Activated naive CD4-positive, alpha-beta T cell treated with anti-CD3 and anti-CD28 coated beads, Interleukin-2, amount 50 U/mL, for 24 hours (primary cell): ENCODE data around the gene ANKRD10.
"Not testable (repeated sequence)": the region's sequence is repeated elsewhere in the genome, so short reads cannot be mapped to it uniquely, and the experiment has no call there.

Source experiments
- H3K27ac Mint-ChIP-seq: one replicate; pipeline ENCODE4 v1.8.0; 2021; ENCODE audit warnings: mild to moderate bottlenecking, mixed read lengths
- H3K27me3 Mint-ChIP-seq: one replicate; pipeline ENCODE4 v1.8.0; 2021; ENCODE audit warnings: mixed read lengths
- H3K36me3 Mint-ChIP-seq: one replicate; pipeline ENCODE4 v1.8.0; 2021; ENCODE audit warnings: mixed read lengths
- H3K4me1 Mint-ChIP-seq: one replicate; pipeline ENCODE4 v1.8.0; 2021; ENCODE audit warnings: mixed read lengths
- H3K4me3 Mint-ChIP-seq: one replicate; pipeline ENCODE4 v1.8.0; 2021; ENCODE audit warnings: mild to moderate bottlenecking, mixed read lengths
- H3K9me3 Mint-ChIP-seq: one replicate; pipeline ENCODE4 v1.8.0; 2021; ENCODE audit warnings: mixed read lengths

Gene ANKRD10

GRCh38 chr13:110915057-110915873, at the start of gene ANKRD10:
Gene ANKRD10, minus strand, starts transcription at chr13:110915069. Its CDS starts 135 bp downstream, at chr13:110914934.
- H3K4me1 Mint-ChIP-seq: peaks cover 52% of the 10 kb centered on the region
- H3K27me3 Mint-ChIP-seq: no peaks in the 10 kb centered on the region
- peak within 1 kb of the TSS; percentile 97 for H3K27ac Mint-ChIP-seq
- H3K36me3 Mint-ChIP-seq: peaks cover 5% of the 10 kb centered on the region
- H3K9me3 Mint-ChIP-seq: no peaks in the 10 kb centered on the region
- H3K4me3 Mint-ChIP-seq: peak within 1 kb of the TSS; percentile 95

DNA sequence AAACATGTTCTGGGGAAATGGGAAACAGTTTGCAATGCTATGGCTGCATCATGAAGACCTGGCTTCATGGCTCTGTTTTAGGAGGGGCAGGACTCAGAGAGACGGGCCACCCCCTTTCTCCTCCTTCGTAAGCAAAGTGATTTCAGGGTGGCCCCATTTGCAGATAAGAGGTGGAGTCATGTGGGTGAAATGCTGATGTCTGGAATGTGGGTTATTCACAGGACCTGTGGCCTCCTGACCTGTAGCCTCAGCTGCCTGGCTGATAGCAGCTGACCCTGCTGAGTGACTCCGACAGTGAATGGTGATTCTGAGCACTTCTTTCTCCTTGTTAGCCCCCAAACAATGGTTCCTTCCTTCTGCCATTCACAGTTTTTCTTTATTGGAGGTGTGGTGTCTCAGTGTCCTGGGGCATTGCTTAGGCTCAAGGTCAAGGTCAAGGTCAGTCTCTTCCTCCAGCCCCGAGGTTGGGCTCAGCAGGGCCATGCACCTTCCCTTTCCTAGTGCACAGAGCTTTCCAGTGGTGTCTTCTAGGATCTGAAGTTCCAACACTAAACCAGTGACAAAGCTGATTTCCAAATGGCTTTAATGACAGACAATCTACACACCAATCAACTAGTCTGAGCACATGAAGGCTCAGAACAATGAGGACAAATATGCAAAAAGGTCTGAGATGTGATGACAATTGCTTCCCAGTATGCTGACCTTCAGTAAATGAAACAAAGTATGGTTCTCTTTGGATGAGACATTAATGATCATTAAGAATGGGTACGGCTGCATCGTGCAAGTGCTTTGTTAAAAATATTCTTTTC, 49.6 kb upstream of the ANKRD10 start:
- Mint-ChIP-seq H3K4me1 (peaks cover 12% of the 10 kb centered on the region), H3K27me3 (peaks cover 3% of the 10 kb centered on the region), H3K4me3 (peak overlapping the region; percentile 16), H3K9me3 (peaks cover 23% of the 10 kb centered on the region), H3K27ac (peak overlapping the region; percentile 62), H3K36me3 (peaks cover 13% of the 10 kb centered on the region)

- no peak overlapping the region for H3K27ac Mint-ChIP-seq
- peaks cover 13% of the 10 kb centered on the region for H3K36me3 Mint-ChIP-seq
- H3K9me3 Mint-ChIP-seq: peaks cover 23% of the 10 kb centered on the region
- peaks cover 3% of the 10 kb centered on the region for H3K27me3 Mint-ChIP-seq
- H3K4me1 Mint-ChIP-seq: peaks cover 12% of the 10 kb centered on the region
- H3K4me3 Mint-ChIP-seq: no peak overlapping the region
Observed at GRCh38 chr13:110963554-110963970, 48.7 kb upstream of the ANKRD10 start.

DNA sequence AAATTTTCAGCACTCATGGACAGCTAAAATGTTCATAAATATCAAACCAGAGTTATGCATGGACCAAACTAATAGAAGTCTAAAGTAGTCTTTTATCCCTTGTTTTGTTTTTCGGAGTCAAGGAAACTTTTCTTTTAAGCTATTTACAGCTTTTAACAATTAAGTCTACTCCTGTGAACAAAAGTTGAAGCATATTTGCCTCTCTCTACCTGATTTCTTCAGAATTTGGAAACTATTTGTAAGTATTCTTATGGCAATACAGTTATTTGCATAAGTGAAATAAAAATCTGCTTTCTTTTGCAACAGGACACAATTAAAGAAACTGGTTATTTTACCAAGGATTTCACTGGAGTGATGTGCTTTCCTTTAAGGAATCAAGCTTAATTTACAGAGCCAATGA, 47.1 kb upstream of the ANKRD10 start:
- Mint-ChIP-seq H3K4me3 (no peak overlapping the region), H3K4me1 (peaks cover 12% of the 10 kb centered on the region), H3K27me3 (peaks cover 3% of the 10 kb centered on the region), H3K36me3 (peaks cover 13% of the 10 kb centered on the region), H3K9me3 (peaks cover 22% of the 10 kb centered on the region), H3K27ac (no peak overlapping the region)

DNA sequence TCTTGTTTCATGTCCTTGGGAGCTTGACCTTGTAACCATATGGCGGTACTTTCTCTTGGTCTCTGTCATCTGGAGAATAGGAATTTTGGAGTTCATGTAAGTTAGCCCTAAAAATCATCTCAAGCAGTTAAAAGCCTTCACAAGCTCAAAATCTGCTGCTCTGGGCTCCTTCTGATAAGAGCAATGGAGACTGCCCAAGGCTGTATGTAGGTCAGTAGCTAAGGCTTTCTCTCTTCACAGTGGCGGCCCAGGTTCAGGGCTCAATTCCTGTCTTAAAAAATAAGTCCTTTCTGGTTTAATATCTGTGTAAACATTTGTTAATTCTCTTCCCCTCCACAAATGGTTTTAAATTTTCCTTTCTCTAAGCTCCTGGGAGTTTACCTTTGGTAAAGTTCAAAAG, 45.3 kb upstream of the ANKRD10 start:
- peaks cover 17% of the 10 kb centered on the region for H3K9me3 Mint-ChIP-seq
- H3K4me1 Mint-ChIP-seq: peaks cover 8% of the 10 kb centered on the region
- H3K27ac Mint-ChIP-seq: no peak overlapping the region
- H3K4me3 Mint-ChIP-seq: no peak overlapping the region
- H3K27me3 Mint-ChIP-seq: no peaks in the 10 kb centered on the region
- H3K36me3 Mint-ChIP-seq: peaks cover 7% of the 10 kb centered on the region

DNA sequence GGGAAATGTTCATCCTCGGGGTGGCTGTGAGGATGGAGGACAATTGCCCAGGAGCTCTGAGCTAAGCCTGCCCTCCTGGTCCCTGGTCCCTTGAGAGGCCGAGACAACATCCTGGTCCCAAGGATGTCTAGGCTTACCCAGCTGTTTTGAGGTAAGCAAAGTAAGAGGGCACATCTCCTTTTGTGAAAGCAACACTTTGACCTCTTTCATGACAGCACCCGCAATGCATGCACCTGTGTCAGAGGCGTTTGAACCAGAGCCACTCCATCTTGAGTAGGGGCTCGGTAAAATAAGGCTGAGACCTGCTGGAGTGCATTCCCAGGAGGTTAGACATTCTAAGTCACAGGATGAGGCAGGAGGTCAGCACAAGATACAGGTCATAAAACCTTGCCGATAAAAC, 43.1 kb upstream of the ANKRD10 start:
- H3K4me3 Mint-ChIP-seq: no peak overlapping the region
- H3K36me3 Mint-ChIP-seq: peaks cover 2% of the 10 kb centered on the region
- H3K9me3 Mint-ChIP-seq: peaks cover 9% of the 10 kb centered on the region

GRCh38 chr13:110957181-110957884, 42.5 kb upstream of the ANKRD10 start:
- H3K4me3 Mint-ChIP-seq: no peak overlapping the region
- no peaks in the 10 kb centered on the region for H3K27me3 Mint-ChIP-seq

More for the DNA sequence above, 43.1 kb upstream of the ANKRD10 start:
- H3K27me3 Mint-ChIP-seq: no peaks in the 10 kb centered on the region
- H3K27ac Mint-ChIP-seq: no peak overlapping the region
- no peaks in the 10 kb centered on the region for H3K4me1 Mint-ChIP-seq

DNA sequence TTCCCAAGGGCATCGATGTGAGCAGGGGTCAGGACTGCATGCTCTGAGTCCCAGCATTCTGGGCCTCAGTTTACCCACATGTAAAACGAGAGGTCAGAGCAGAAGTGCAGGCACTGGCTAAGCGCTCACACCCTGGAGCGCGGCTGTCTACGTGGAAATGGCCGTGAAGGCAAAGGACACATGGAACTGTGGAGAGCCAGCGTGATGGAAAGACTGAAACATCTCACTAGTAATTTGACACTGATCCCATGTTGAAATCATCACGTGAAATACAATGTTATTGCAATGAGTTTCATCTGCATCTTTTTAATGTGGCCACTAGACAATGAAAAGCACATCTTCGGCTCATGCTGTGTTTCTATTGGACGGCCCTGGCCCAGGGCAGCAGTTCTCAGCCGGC, 41.3 kb upstream of the ANKRD10 start:
- not testable (repeated sequence) for H3K27ac Mint-ChIP-seq, H3K4me3 Mint-ChIP-seq, H3K36me3 Mint-ChIP-seq, H3K27me3 Mint-ChIP-seq, H3K9me3 Mint-ChIP-seq, H3K4me1 Mint-ChIP-seq

More at GRCh38 chr13:110957181-110957884, 42.5 kb upstream of the ANKRD10 start:
- Mint-ChIP-seq H3K9me3 (peaks cover 9% of the 10 kb centered on the region), H3K27ac (no peak overlapping the region), H3K36me3 (peaks cover 1% of the 10 kb centered on the region), H3K4me1 (no peaks in the 10 kb centered on the region)

DNA sequence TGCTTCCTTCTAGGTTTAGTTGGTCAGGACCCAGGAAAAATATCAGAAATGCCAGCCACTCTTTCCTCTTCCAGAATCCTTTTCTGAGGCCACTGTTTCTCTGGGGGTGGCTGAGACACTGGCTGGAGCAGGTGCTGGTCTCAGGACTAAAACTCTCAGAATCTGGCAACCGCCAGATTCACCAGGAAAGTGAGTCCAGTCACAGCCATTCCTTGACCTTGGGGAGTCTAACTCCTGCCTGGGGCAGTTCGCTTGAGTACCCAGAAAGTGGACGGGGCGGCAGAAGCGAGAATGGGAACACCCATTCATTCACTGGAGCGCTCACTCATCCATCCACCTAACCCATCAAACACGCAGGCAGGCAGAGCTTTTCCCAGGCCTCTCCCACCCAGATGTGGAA, 40.7 kb upstream of the ANKRD10 start:
- H3K4me1 Mint-ChIP-seq, H3K36me3 Mint-ChIP-seq, H3K9me3 Mint-ChIP-seq, H3K27me3 Mint-ChIP-seq, H3K27ac Mint-ChIP-seq, H3K4me3 Mint-ChIP-seq: not testable (repeated sequence)

GRCh38 chr13:110955072-110955503, 40.2 kb upstream of the ANKRD10 start:
- Mint-ChIP-seq H3K4me3 (peak overlapping the region; percentile 23), H3K27ac (peak overlapping the region; percentile 68)
- H3K27me3 Mint-ChIP-seq, H3K4me1 Mint-ChIP-seq, H3K9me3 Mint-ChIP-seq, H3K36me3 Mint-ChIP-seq: not testable (repeated sequence)

GRCh38 chr13:110954533-110954920, 39.7 kb upstream of the ANKRD10 start:
- H3K27me3 Mint-ChIP-seq, H3K9me3 Mint-ChIP-seq, H3K4me1 Mint-ChIP-seq, H3K36me3 Mint-ChIP-seq: not testable (repeated sequence)
- Mint-ChIP-seq H3K4me3 (peak overlapping the region; percentile 23), H3K27ac (peak overlapping the region; percentile 55)

DNA sequence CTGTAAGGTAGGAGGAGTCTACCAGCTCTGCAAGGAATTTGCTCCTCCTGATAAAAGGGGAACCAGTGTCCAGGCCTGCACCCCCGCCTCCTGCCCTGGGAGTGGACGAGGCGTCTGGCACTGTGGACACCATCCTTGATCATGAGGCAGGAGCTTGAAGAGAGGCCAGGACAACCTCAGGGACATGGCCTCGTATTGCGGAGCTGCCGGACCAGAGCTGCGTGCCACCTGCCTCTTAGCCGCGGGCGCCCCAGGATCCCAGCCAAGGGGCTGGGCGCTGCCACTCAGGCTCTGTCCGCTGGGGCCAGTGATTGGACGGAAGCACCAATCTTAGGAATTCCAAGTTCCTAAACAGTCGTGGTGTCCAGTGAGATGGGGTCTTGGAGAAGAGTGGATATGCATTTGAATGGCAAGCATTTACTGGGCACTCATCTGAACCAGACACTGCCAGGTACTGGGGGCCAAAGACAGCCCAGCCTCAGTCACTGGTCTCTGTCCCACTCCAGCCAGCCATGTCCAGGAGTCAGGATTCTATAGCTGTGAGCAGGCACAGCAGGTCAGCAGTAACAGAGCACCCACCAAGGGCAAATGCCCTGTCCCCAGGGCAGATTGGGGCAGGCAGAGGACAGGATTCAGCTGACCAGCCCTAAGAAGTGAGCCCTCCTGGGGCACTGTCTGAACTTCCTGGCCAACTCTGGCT, 39.1 kb upstream of the ANKRD10 start:
- H3K27me3 Mint-ChIP-seq: no peaks in the 10 kb centered on the region
- no peak overlapping the region for H3K27ac Mint-ChIP-seq
- H3K4me1 Mint-ChIP-seq: no peaks in the 10 kb centered on the region
- H3K9me3 Mint-ChIP-seq: no peaks in the 10 kb centered on the region
- H3K36me3 Mint-ChIP-seq: no peaks in the 10 kb centered on the region
- H3K4me3 Mint-ChIP-seq: no peak overlapping the region

- H3K4me1 Mint-ChIP-seq: no peaks in the 10 kb centered on the region
- no peak overlapping the region for H3K4me3 Mint-ChIP-seq
- H3K27me3 Mint-ChIP-seq: no peaks in the 10 kb centered on the region
Observed at GRCh38 chr13:110953416-110953815, 38.5 kb upstream of the ANKRD10 start.

DNA sequence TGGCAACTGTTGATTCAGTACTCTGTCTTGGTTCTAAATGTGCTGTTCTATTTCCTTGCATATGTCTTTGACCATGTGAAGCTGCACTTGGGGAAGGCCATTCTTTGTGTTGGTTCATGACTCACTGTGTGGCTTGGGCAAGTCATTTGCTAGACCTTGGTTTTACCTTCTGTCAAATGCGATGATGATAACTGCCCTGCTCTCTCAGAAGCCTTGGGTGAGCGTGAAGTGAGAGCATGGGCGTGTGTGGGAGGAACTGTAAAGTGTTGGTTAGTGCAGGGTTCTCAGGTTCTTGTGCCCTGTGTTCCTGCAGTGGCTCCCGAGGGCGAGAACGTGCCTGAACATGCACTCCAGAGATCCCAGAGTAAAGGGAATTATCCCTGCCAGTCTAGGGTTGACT, 37.3 kb upstream of the ANKRD10 start:
- not testable (repeated sequence) for H3K27me3 Mint-ChIP-seq, H3K27ac Mint-ChIP-seq, H3K4me3 Mint-ChIP-seq, H3K36me3 Mint-ChIP-seq, H3K9me3 Mint-ChIP-seq, H3K4me1 Mint-ChIP-seq

More at GRCh38 chr13:110953416-110953815, 38.5 kb upstream of the ANKRD10 start:
- Mint-ChIP-seq H3K27ac (no peak overlapping the region), H3K9me3 (no peaks in the 10 kb centered on the region), H3K36me3 (no peaks in the 10 kb centered on the region)
